Liver (tissue), 9 donors: ENCODE measurements around the gene ITGB6. TPM values are rescaled to one million over a fixed set of nuclear protein-coding genes. Genes with fewer than 3 reads are reported as not detected.

Experiments used
- DNase-seq: peaks from one replicate; pipeline ENCODE4 v3.0.0-alpha.2; 2017; ENCODE audit warnings: low spot score
- H3K27ac ChIP-seq, 2 donors: one replicate each; pipeline ENCODE4 v1.7.0; 2013; ENCODE audit warnings: inconsistent platforms in 2 of 2, low read length in 2 of 2, control low read depth in 1 of 2, low read depth in 1 of 2, mild to moderate bottlenecking in 1 of 2
- H3K27me3 ChIP-seq, 4 donors: one replicate each; pipeline versions ENCODE4 v1.6.1 to v1.7.0; 2013; ENCODE audit warnings: low read length in 3 of 4, inconsistent platforms in 1 of 4, mild to moderate bottlenecking in 1 of 4, moderate library complexity in 1 of 4; ENCODE audit not compliant: control insufficient read depth in 4 of 4, insufficient read depth in 4 of 4
- H3K36me3 ChIP-seq, 4 donors: one replicate each; pipeline versions ENCODE4 v1.6.1 to v1.7.0; 2013; ENCODE audit warnings: low read length in 3 of 4, mild to moderate bottlenecking in 3 of 4, low read depth in 1 of 4, moderate library complexity in 1 of 4; ENCODE audit not compliant: control insufficient read depth in 4 of 4, insufficient read depth in 3 of 4
- H3K4me1 ChIP-seq, 4 donors: one replicate each; pipeline versions ENCODE4 v1.6.1 to v1.7.0; 2013; ENCODE audit warnings: low read length in 3 of 4, mild to moderate bottlenecking in 3 of 4, moderate library complexity in 1 of 4; ENCODE audit not compliant: control insufficient read depth in 4 of 4, insufficient read depth in 4 of 4
- H3K4me3 ChIP-seq, 3 donors: one replicate each; pipeline versions ENCODE4 v1.6.1 to v1.7.0; 2013; ENCODE audit warnings: low read length in 3 of 3, control low read depth in 1 of 3, low read depth in 1 of 3, mild to moderate bottlenecking in 1 of 3
- H3K9ac ChIP-seq, 2 donors: one replicate each; pipeline ENCODE4 v1.7.0; 2013; ENCODE audit warnings: low read length in 2 of 2, mild to moderate bottlenecking in 2 of 2, moderate library complexity in 2 of 2, control low read depth in 1 of 2, low read depth in 1 of 2
- H3K9me3 ChIP-seq, 4 donors: one replicate each; pipeline versions ENCODE4 v1.6.1 to v1.7.0; 2013; ENCODE audit warnings: low read length in 3 of 4; ENCODE audit not compliant: control insufficient read depth in 4 of 4
- EGR1 ChIP-seq, 2 donors: IDR thresholded peaks; 2 replicates each; pipeline ENCODE4 v1.6.1; 2016 to 2018; ENCODE audit warnings: antibody characterized with exemption in 2 of 2, low read depth in 2 of 2
- FOXA1 ChIP-seq: IDR thresholded peaks from 2 replicates; pipeline ENCODE4 v1.6.1; 2016; ENCODE audit warnings: antibody characterized with exemption
- FOXA2 ChIP-seq: IDR thresholded peaks from 2 replicates; pipeline ENCODE4 v1.6.1; 2016; ENCODE audit warnings: antibody characterized with exemption
- GABPA ChIP-seq, 2 donors: IDR thresholded peaks in 1 of 2; conservative IDR thresholded peaks in 1 of 2; 2 replicates each; pipeline ENCODE4 v1.6.1; 2016; ENCODE audit warnings: antibody characterized with exemption in 2 of 2, mild to moderate bottlenecking in 1 of 2, moderate library complexity in 1 of 2
- HNF4A ChIP-seq, 2 donors: conservative IDR thresholded peaks; 2 replicates each; pipeline ENCODE4 v1.6.1; 2016; ENCODE audit warnings: antibody characterized with exemption in 2 of 2, mild to moderate bottlenecking in 2 of 2
- HNF4G ChIP-seq: IDR thresholded peaks from 2 replicates; pipeline ENCODE4 v1.6.1; 2016; ENCODE audit warnings: antibody characterized with exemption
- JUND ChIP-seq, 2 donors: IDR thresholded peaks; 2 replicates each; pipeline ENCODE4 v1.6.1; 2016; ENCODE audit warnings: antibody characterized with exemption in 2 of 2
- NR2F2 ChIP-seq: IDR thresholded peaks from 2 replicates; pipeline ENCODE4 v1.6.1; 2016; ENCODE audit warnings: antibody characterized with exemption
- RAD21 ChIP-seq, 2 donors: IDR thresholded peaks; 2 replicates each; pipeline ENCODE4 v1.6.1; 2016; ENCODE audit warnings: antibody characterized with exemption in 2 of 2, mild to moderate bottlenecking in 2 of 2
- RXRA ChIP-seq, 2 donors: IDR thresholded peaks; 2 replicates each; pipeline ENCODE4 v1.6.1; 2017 to 2018; ENCODE audit warnings: antibody characterized with exemption in 2 of 2, mild to moderate bottlenecking in 1 of 2
- SP1 ChIP-seq: IDR thresholded peaks from 2 replicates; pipeline ENCODE4 v1.6.1; 2018; ENCODE audit warnings: antibody characterized with exemption, mild to moderate bottlenecking
- TAF1 ChIP-seq: conservative IDR thresholded peaks from 2 replicates; pipeline ENCODE4 v1.6.1; 2016; ENCODE audit warnings: antibody characterized with exemption, mild to moderate bottlenecking
- YY1 ChIP-seq: IDR thresholded peaks from 2 replicates; pipeline ENCODE4 v1.6.1; 2016; ENCODE audit warnings: antibody characterized with exemption, mild to moderate bottlenecking
- WGBS: extraction: QIAGEN DNeasy Blood & Tissue Kit; methylation state at CpG from one replicate; pipeline ENCODE4 v1.1.7; 2013; 5-methylcytosine and 5-hydroxymethylcytosine counted together
- polyA plus RNA-seq, 2 donors: library from polyadenylated mRNA; stranded (reverse) in 1 of 2; unstranded in 1 of 2; fragments of 200-250 nt in 1 of 2; fragments of >200 nt in 1 of 2; fragmentation: Nextera tagmentation in 1 of 2; extraction: Ambion mirVana in 1 of 2; gene quantifications; one replicate each; pipeline versions ENCODE4 v1.2.1 to v1.2.3, GENCODE V29; 2013 to 2015
- total RNA-seq, 2 donors: library from RNA; depleted of rRNA; stranded (reverse); fragments of >200 nt; gene quantifications; one replicate each; pipeline ENCODE4 v1.2.3, GENCODE V29; 2014
- TF ChIP-seq, protein P1 (sequence below): IDR thresholded peaks from 2 replicates; pipeline ENCODE4 v1.6.1; 2016; ENCODE audit warnings: antibody characterized with exemption
- TF ChIP-seq, protein P2 (sequence below): IDR thresholded peaks from 2 replicates; pipeline ENCODE4 v1.6.1; 2016; ENCODE audit warnings: antibody characterized with exemption, mild to moderate bottlenecking
- TF ChIP-seq, protein P3 (sequence below): IDR thresholded peaks from 2 replicates; pipeline ENCODE4 v1.6.1; 2016; ENCODE audit warnings: antibody characterized with exemption
- TF ChIP-seq, protein P4 (sequence below): IDR thresholded peaks from 2 replicates; pipeline ENCODE4 v1.6.1; 2016; ENCODE audit warnings: antibody characterized with exemption
- TF ChIP-seq, protein P5 (sequence below): fragments of 150-350 bp; IDR thresholded peaks from 2 replicates; pipeline ENCODE4 v1.5.1; 2017; ENCODE audit warnings: improper control_type of control experiment, low read depth, low read length; ENCODE audit not compliant: missing input control
- donor health status: healthy.
- donor health status: healthy.
- donor health status: healthy.
- donor health status: healthy.
- donor health status: healthy.

Gene ITGB6
- total and polyA plus RNA-seq, 4 donors: 0.03 to 0.10 (median 0.08) TPM; not detected in 1

DNA sequence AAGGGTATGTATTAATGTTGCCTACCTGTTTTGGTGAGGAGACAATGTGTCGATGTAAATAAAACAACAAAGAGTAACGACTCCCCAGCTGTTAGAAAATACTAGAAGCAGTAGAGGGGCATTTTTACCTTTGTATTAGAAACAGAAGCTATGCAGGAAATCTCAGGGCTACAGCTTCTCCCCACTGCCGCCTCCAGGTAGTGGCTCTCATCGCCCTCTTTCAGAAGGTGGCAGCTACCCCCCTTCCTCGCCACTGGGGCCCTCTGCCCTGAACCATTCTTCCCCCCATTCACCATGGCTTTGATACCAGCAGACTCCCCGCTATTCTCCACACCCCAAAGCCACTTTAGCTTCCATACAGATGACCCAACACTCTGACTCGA, 144.4 kb downstream of the ITGB6 start:
- TF ChIP-seq, protein P1, sequence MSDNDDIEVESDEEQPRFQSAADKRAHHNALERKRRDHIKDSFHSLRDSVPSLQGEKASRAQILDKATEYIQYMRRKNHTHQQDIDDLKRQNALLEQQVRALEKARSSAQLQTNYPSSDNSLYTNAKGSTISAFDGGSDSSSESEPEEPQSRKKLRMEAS: no peak
- TF ChIP-seq, protein P2, sequence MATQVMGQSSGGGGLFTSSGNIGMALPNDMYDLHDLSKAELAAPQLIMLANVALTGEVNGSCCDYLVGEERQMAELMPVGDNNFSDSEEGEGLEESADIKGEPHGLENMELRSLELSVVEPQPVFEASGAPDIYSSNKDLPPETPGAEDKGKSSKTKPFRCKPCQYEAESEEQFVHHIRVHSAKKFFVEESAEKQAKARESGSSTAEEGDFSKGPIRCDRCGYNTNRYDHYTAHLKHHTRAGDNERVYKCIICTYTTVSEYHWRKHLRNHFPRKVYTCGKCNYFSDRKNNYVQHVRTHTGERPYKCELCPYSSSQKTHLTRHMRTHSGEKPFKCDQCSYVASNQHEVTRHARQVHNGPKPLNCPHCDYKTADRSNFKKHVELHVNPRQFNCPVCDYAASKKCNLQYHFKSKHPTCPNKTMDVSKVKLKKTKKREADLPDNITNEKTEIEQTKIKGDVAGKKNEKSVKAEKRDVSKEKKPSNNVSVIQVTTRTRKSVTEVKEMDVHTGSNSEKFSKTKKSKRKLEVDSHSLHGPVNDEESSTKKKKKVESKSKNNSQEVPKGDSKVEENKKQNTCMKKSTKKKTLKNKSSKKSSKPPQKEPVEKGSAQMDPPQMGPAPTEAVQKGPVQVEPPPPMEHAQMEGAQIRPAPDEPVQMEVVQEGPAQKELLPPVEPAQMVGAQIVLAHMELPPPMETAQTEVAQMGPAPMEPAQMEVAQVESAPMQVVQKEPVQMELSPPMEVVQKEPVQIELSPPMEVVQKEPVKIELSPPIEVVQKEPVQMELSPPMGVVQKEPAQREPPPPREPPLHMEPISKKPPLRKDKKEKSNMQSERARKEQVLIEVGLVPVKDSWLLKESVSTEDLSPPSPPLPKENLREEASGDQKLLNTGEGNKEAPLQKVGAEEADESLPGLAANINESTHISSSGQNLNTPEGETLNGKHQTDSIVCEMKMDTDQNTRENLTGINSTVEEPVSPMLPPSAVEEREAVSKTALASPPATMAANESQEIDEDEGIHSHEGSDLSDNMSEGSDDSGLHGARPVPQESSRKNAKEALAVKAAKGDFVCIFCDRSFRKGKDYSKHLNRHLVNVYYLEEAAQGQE: no peak
- no peak for TF ChIP-seq RAD21 (IDR thresholded peaks at IDR 0.05)
- no peak for TF ChIP-seq HNF4A (conservative IDR thresholded peaks at IDR 0.05)
- TF ChIP-seq GABPA (IDR thresholded peaks at IDR 0.05 in 1 of 2, conservative IDR thresholded peaks at IDR 0.05 in 1 of 2): no peak
- TF ChIP-seq TAF1: no peak
- TF ChIP-seq RXRA (IDR thresholded peaks at IDR 0.05): no peak
- no peak for TF ChIP-seq YY1
- TF ChIP-seq HNF4G: no peak
- TF ChIP-seq, protein P3, sequence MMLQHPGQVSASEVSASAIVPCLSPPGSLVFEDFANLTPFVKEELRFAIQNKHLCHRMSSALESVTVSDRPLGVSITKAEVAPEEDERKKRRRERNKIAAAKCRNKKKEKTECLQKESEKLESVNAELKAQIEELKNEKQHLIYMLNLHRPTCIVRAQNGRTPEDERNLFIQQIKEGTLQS: no peak
- TF ChIP-seq, protein P4, sequence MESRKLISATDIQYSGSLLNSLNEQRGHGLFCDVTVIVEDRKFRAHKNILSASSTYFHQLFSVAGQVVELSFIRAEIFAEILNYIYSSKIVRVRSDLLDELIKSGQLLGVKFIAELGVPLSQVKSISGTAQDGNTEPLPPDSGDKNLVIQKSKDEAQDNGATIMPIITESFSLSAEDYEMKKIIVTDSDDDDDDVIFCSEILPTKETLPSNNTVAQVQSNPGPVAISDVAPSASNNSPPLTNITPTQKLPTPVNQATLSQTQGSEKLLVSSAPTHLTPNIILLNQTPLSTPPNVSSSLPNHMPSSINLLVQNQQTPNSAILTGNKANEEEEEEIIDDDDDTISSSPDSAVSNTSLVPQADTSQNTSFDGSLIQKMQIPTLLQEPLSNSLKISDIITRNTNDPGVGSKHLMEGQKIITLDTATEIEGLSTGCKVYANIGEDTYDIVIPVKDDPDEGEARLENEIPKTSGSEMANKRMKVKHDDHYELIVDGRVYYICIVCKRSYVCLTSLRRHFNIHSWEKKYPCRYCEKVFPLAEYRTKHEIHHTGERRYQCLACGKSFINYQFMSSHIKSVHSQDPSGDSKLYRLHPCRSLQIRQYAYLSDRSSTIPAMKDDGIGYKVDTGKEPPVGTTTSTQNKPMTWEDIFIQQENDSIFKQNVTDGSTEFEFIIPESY: no peak
- TF ChIP-seq FOXA1: no peak
- no peak for TF ChIP-seq EGR1 (IDR thresholded peaks at IDR 0.05; ENCODE audit: low read depth in 2 of 2)
- TF ChIP-seq, protein P5, sequence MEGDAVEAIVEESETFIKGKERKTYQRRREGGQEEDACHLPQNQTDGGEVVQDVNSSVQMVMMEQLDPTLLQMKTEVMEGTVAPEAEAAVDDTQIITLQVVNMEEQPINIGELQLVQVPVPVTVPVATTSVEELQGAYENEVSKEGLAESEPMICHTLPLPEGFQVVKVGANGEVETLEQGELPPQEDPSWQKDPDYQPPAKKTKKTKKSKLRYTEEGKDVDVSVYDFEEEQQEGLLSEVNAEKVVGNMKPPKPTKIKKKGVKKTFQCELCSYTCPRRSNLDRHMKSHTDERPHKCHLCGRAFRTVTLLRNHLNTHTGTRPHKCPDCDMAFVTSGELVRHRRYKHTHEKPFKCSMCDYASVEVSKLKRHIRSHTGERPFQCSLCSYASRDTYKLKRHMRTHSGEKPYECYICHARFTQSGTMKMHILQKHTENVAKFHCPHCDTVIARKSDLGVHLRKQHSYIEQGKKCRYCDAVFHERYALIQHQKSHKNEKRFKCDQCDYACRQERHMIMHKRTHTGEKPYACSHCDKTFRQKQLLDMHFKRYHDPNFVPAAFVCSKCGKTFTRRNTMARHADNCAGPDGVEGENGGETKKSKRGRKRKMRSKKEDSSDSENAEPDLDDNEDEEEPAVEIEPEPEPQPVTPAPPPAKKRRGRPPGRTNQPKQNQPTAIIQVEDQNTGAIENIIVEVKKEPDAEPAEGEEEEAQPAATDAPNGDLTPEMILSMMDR: no peak
- no peak for TF ChIP-seq SP1
- TF ChIP-seq NR2F2: no peak
- no peak for TF ChIP-seq FOXA2
- TF ChIP-seq JUND (IDR thresholded peaks at IDR 0.05): no peak
- no peak overlapping the region for H3K27ac ChIP-seq
- no peak overlapping the region for H3K9ac ChIP-seq
- H3K9me3 ChIP-seq: no peaks in the 10 kb centered on the region
- WGBS: 89% methylated on average over 7 of the region's 7 CpGs
- DNase-seq: no peak
- H3K36me3 ChIP-seq: no peaks in the 10 kb centered on the region
- no peaks in the 10 kb centered on the region for H3K4me1 ChIP-seq
- H3K27me3 ChIP-seq: peaks cover 0 to 12% (median 0%) of the 10 kb centered on the region in 4 donors
- H3K4me3 ChIP-seq: no peak overlapping the region
